ENCODE data around the gene ESRRA. TPM values are rescaled to one million over a fixed set of nuclear protein-coding genes. Genes with fewer than 3 reads are reported as not detected.

Gene ESRRA
- total and polyA plus RNA-seq, 2 of the 4 experiments (the other 2 are of a cell fraction), result 10.2 to 15.0 TPM

- H3K9me3 ChIP-seq (ENCODE audit: control insufficient read depth, insufficient read depth, low read length), result no peaks in the 10 kb centered on the region
- no peaks in the 10 kb centered on the region for H4K20me1 ChIP-seq (ENCODE audit: insufficient read depth, low read length)
- H3K18ac ChIP-seq (ENCODE audit: low read depth, low read length), result no peak overlapping the region
- H3K4me1 ChIP-seq (ENCODE audit: control insufficient read depth, insufficient read depth, low read length), result peaks cover 4% of the 10 kb centered on the region
- WGBS, 2 experiments (ENCODE audit: extremely low coverage in 2 of 2, insufficient read length in 1 of 2), result no CpG with 5 or more reads among the region's 2 CpGs
- H2AFZ ChIP-seq (replicated peaks; ENCODE audit: low read length, poor library complexity), result no peak overlapping the region
- H2BK120ac ChIP-seq (ENCODE audit: low read depth, low read length), result no peak overlapping the region
- no peak overlapping the region for H3K4ac ChIP-seq (ENCODE audit: low read depth, low read length)
- H2BK20ac ChIP-seq (ENCODE audit: low read depth, low read length), result no peak overlapping the region
- H3K36me3 ChIP-seq (ENCODE audit: control insufficient read depth, insufficient read depth, low read length), result peaks cover 30% of the 10 kb centered on the region
- TF ChIP-seq USF2 (IDR thresholded peaks at IDR 0.05; ENCODE audit: low read depth, low read length), result no peak
- TF ChIP-seq RAD21 (IDR thresholded peaks at IDR 0.05; ENCODE audit: low read length), result no peak
- no peak for TF ChIP-seq NFE2L2 (IDR thresholded peaks at IDR 0.05; ENCODE audit: low read depth, low read length)
- TF ChIP-seq SMC3 (IDR thresholded peaks at IDR 0.05; ENCODE audit: low read depth, low read length), result no peak
- TF ChIP-seq ELK1 (IDR thresholded peaks at IDR 0.05; ENCODE audit: borderline replicate concordance, low read depth, low read length), result no peak
- TF ChIP-seq CEBPB (IDR thresholded peaks at IDR 0.05; ENCODE audit: low read depth, low read length), result no peak
- no peak for TF ChIP-seq MAFK (IDR thresholded peaks at IDR 0.05; ENCODE audit: low read depth, low read length)
- no peak for TF ChIP-seq BHLHE40 (IDR thresholded peaks at IDR 0.05; ENCODE audit: low read depth, low read length)
- no peak for TF ChIP-seq POLR2A (IDR thresholded peaks at IDR 0.05; ENCODE audit: low read depth, low read length)
- no peak for TF ChIP-seq MXI1 (IDR thresholded peaks at IDR 0.05; ENCODE audit: borderline replicate concordance, low read depth, low read length)
- TF ChIP-seq RFX5 (IDR thresholded peaks at IDR 0.05; ENCODE audit: low read depth, low read length), result no peak
- no peak for TF ChIP-seq CTCF (conservative IDR thresholded peaks at IDR 0.05; ENCODE audit: low read depth, low read length)
- TF ChIP-seq MAZ (IDR thresholded peaks at IDR 0.05; ENCODE audit: borderline replicate concordance, low read depth, low read length), result no peak
- TF ChIP-seq CHD1 (IDR thresholded peaks at IDR 0.05; ENCODE audit: low read depth, low read length), result no peak
- no peak for TF ChIP-seq FOS (IDR thresholded peaks at IDR 0.05; ENCODE audit: low read depth, low read length)
- no peak for TF ChIP-seq RCOR1 (IDR thresholded peaks at IDR 0.05; ENCODE audit: insufficient replicate concordance, low read length)
- ChIA-PET POLR2A (ENCODE audit: unreplicated experiment) (no interaction called here), CTCF (interaction anchor here (1.0 to 1.3 kb wide), 2 partner anchors 71 to 79 kb away, joined by 3 to 4 read pairs; no protein-coding TSS in a partner anchor)
- no peak overlapping the region for H3K4me3 ChIP-seq (ENCODE audit: insufficient read depth, low read depth, low read length)
- H4K91ac ChIP-seq (ENCODE audit: insufficient read depth, low read depth, low read length), result no peak overlapping the region
- dilution Hi-C loops (cut with HindIII; ENCODE audit: low sequenced_read_pairs, unreplicated experiment) (no loop called here), in situ Hi-C loops (cut with MboI; ENCODE audit: low sequenced_read_pairs) (no loop called here), intact Hi-C loops (cut with micrococcal nuclease) (no loop called here)
- H2AK9ac ChIP-seq (replicated peaks; ENCODE audit: low read depth, low read length, poor library complexity), result no peak overlapping the region
- H4K5ac ChIP-seq (ENCODE audit: low read depth, low read length), result no peak overlapping the region
- peaks cover 5% of the 10 kb centered on the region; the same call in 1 of the 2 replicates for H3K9me1 ChIP-seq (ENCODE audit: insufficient read depth, low read length)
- no peak overlapping the region for H2BK15ac ChIP-seq (ENCODE audit: low read depth, low read length)
- H2BK5ac ChIP-seq (ENCODE audit: low read depth, low read length, poor library complexity, severe bottlenecking), result no peak overlapping the region
- H3K23ac ChIP-seq (ENCODE audit: low read depth, low read length), result no peak overlapping the region
- no peak overlapping the region for H4K8ac ChIP-seq (ENCODE audit: low read depth in 2 of 2, low read length in 2 of 2)
- no peak overlapping the region for H3K56ac ChIP-seq (ENCODE audit: extremely low read depth, insufficient read depth, low read length)
- no peak overlapping the region for H3K14ac ChIP-seq (replicated peaks; ENCODE audit: low read depth, low read length)
- no peaks in the 10 kb centered on the region for H3K27me3 ChIP-seq (ENCODE audit: control insufficient read depth, insufficient read depth, low read length)
- H3K27ac ChIP-seq (ENCODE audit: insufficient read depth, low read length), result no peak overlapping the region
- H2AK5ac ChIP-seq (ENCODE audit: low read depth, low read length), result no peak overlapping the region
- no peak for DNase-seq
- no peak for ATAC-seq (ENCODE audit: low read depth)
- no TSS peak for BruUV-seq (replicated peaks)
- no peak overlapping the region for H3K4me2 ChIP-seq (ENCODE audit: low read depth, low read length)
- H3K79me1 ChIP-seq (ENCODE audit: low read depth in 1 of 2, low read length in 2 of 2), result peaks cover 9 to 19% of the 10 kb centered on the region in 2 experiments
- H3K9ac ChIP-seq (ENCODE audit: low read depth, low read length), result no peak overlapping the region
These were observed 29.5 kb upstream of the ESRRA start for GRCh38 chr11:64275841-64276240.

All from IMR-90 (cell line).